Vagina (tissue), 2 donors: Measurements from ENCODE around the gene TGFBR3.

Source experiments
- POLR2AphosphoS5 ChIP-seq, 2 donors: sonication (generic); formaldehyde crosslinking; IDR thresholded peaks; one replicate each; pipeline ENCODE4 v1.9.0; 2017; ENCODE audit warnings: antibody characterized with exemption in 2 of 2, mild to moderate bottlenecking in 2 of 2, low read depth in 1 of 2; ENCODE audit not compliant: insufficient read depth in 1 of 2
- TF ChIP-seq, protein P1 (sequence below), 3 experiments: fragments of 450-650 bp in 2 of 3; fragments of 200-600 bp in 1 of 3; sonication (generic) in 1 of 3; IDR thresholded peaks; one replicate each; pipeline ENCODE4 v1.5.1; 2017 to 2019; ENCODE audit warnings: antibody characterized with exemption in 3 of 3, mild to moderate bottlenecking in 2 of 3, moderate library complexity in 2 of 3

- TF ChIP-seq, protein P1, sequence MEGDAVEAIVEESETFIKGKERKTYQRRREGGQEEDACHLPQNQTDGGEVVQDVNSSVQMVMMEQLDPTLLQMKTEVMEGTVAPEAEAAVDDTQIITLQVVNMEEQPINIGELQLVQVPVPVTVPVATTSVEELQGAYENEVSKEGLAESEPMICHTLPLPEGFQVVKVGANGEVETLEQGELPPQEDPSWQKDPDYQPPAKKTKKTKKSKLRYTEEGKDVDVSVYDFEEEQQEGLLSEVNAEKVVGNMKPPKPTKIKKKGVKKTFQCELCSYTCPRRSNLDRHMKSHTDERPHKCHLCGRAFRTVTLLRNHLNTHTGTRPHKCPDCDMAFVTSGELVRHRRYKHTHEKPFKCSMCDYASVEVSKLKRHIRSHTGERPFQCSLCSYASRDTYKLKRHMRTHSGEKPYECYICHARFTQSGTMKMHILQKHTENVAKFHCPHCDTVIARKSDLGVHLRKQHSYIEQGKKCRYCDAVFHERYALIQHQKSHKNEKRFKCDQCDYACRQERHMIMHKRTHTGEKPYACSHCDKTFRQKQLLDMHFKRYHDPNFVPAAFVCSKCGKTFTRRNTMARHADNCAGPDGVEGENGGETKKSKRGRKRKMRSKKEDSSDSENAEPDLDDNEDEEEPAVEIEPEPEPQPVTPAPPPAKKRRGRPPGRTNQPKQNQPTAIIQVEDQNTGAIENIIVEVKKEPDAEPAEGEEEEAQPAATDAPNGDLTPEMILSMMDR (IDR thresholded peaks at IDR 0.05), result no peak
- no peak for TF ChIP-seq POLR2AphosphoS5 (IDR thresholded peaks at IDR 0.05; ENCODE audit: insufficient read depth in 1 of 2, low read depth in 1 of 2)
Observed at GRCh38 chr1:91757763-91758460, 128.0 kb downstream of the TGFBR3 start.
